Colon (tissue), 2 donors: ENCODE results near the gene COL9A3.

Source experiments
- FAIRE-seq: peaks from 2 replicates; lab custom pipeline; 2012; peaks lifted over from hg19 to GRCh38; lab: Jason Lieb, UNC
- donor health status: control.
- donor health status: control.

COL9A3 gene

DNA sequence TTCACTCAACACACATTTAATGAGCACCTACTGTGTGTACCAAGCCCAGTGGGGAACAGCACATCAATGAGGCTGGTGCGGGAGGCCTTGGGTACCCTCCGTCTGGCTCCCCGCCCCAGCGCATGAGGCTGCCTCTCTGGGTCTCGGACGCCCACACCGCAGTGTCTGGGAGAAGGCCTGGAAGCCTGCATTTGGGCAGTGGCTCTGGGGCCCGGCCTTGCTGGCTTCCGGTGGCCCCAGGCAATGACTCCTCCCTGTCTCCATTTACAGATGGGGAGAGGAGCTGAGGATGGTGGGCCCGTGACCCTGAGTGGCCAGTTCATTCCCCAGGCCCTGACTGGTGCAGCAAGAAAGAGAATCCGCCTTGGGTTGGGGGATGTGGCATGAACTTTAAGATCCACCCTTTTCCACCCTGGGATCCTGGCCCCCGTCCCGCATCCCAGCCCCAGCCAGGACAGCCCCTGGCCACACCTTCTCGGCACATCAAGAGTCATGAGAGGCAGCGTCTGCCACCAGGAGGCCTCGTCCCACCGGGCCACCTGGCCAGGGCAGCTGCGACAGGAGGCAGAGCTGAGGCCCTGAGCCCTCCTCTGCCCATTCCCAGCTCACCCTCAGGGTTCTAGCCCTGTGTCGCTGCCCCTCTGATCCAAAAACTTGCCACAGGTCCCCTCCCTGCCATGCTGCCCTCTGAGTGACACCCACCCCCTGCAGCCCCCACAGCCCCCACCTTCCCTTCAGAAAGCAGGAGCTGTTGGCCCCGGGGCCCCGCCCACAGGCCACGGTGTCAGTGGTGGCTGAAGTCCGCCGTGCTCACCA, 38.0 kb upstream of the COL9A3 start:
- FAIRE-seq = no peak

DNA sequence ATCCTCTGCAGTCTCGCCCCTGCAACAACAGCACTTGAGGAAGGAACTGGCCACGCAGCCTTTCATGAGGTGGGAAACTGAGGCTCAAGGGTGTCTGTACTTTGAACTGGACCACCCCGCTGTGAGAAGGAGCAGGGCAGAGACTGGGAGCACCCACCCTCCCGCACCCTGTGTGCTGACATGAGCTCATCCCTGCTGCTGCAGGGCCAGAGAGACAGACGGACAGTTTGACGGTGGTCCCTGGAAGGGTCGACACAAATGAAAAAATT, 37.5 kb upstream of the COL9A3 start:
- no peak for FAIRE-seq

GRCh38 chr20:62780204-62780603, 36.6 kb upstream of the COL9A3 start:
- no peak for FAIRE-seq

DNA sequence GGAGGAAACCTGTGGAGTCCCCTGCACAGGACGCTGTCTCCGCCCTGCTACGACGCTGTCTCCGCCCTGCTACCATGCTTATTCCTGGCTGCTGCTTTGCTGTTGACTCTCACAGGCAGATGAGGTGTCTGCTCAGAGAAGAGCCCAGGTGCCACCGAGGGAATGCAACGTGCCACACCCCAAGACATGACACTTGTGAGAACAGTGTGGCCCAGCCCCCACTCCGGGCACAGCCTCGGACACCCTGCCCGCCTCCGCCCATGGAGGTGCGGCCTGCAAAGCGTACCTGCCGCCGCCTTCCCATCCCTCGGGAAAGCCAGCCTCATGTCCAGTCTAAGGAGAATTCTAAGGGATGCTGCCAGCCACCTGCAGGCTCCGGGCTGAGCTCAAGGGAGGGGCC, 36.2 kb upstream of the COL9A3 start:
- FAIRE-seq = no peak

DNA sequence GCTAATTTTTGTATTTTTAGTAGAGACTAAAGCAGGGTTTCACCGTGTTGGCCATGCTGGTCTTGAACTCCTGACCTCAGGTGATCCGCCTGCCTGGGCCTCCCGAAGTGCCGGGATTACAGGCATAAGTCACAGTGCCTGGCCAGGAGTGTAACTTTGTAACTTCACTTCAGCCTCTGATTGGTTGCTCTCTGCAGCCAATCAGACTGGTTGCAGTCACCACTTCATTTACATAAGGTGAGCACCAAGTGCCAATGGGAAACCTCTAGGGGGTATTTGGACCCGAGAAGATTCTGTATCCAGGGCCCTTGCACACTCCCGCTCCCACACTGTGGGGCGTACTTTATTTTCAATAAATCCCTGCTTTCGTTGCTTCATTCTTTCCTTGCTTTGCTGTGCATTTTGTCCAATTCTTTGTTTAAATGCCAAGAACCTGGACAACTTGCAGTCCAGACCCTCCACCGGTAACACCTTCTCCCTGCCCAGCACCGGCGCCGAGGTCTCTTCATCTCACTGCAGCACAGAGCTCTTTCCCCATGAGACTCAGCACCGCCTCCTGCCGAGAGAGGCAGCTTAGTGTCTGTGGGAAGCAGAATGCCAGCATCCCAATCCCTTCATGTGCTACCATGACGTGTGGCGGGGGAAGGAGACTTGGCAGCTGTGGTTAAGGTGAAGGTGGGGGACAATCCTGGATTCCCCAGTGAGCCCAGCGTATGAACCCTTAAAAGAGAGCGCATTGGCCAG, 34.5 kb upstream of the COL9A3 start:
- FAIRE-seq = no peak

GRCh38 chr20:62782893-62783278, 34.0 kb upstream of the COL9A3 start:
- FAIRE-seq = no peak

DNA sequence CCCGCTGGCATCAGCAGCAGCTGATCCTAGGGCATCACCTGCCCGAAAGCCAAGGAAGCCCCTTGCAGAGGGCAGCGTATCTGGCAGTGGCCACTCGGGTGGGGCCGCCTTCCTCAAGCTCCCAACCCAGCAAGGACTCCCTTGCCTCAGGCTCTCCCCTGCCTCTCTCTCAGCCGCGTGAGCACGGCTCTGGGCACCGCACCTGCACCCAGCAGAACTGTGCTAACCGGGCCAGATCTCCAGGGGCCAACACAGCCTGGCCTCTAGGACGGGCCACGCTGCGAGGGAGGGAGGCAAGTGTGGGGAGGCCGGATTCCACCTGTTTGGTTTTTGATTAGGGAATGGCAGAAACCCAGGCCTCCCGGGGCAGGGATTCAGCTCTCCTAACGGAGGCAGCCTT, 32.4 kb upstream of the COL9A3 start:
- FAIRE-seq = no peak

DNA sequence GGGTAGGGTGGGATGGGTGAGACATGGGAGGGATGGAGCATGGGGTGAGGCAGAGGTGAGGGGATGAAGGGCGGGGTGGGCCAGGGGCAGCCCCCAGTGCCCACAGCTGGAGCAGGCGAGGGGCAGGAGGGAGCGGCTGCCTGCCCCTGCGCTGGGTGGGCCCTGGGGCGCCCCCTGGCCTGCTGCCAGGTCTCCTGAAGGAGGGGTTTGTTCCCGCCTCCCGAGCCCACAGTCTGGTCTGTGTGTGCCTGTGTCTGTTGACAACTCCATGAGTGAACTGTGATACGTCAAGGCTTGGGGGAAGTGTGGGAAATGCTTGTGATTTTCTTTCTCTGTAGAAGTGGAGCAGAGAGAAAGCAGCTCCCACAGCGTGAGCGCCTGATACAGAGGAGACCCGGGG, 31.5 kb upstream of the COL9A3 start:
- FAIRE-seq = no peak

DNA sequence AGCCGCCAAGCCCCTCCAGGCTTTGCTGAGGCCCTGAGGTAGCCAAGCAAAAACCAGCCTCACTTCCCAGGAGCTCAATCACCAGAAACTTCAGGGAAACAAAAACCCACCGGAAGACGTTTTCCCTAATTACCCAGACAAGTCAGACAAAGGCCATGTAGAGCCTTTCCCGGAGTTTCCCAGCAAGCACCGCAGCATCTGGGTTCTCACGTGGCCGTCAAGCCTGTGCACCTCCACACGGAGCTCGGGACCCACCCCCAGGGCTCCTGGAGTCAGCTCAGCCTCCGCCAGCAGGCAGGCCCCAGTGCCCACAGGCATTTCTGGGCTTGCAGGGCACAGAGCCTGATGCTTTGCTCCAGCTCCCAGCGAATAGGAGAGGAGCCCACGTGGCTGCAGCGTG, 30.7 kb upstream of the COL9A3 start:
- FAIRE-seq = no peak

- no peak for FAIRE-seq
These were observed 29.5 kb upstream of the COL9A3 start for GRCh38 chr20:62787321-62787720.

GRCh38 chr20:62787866-62788265, 29.0 kb upstream of the COL9A3 start:
- no peak for FAIRE-seq

- no peak for FAIRE-seq
These were observed 28.2 kb upstream of the COL9A3 start for GRCh38 chr20:62788607-62789006.

GRCh38 chr20:62790075-62790474, 26.8 kb upstream of the COL9A3 start:
- FAIRE-seq = no peak

DNA sequence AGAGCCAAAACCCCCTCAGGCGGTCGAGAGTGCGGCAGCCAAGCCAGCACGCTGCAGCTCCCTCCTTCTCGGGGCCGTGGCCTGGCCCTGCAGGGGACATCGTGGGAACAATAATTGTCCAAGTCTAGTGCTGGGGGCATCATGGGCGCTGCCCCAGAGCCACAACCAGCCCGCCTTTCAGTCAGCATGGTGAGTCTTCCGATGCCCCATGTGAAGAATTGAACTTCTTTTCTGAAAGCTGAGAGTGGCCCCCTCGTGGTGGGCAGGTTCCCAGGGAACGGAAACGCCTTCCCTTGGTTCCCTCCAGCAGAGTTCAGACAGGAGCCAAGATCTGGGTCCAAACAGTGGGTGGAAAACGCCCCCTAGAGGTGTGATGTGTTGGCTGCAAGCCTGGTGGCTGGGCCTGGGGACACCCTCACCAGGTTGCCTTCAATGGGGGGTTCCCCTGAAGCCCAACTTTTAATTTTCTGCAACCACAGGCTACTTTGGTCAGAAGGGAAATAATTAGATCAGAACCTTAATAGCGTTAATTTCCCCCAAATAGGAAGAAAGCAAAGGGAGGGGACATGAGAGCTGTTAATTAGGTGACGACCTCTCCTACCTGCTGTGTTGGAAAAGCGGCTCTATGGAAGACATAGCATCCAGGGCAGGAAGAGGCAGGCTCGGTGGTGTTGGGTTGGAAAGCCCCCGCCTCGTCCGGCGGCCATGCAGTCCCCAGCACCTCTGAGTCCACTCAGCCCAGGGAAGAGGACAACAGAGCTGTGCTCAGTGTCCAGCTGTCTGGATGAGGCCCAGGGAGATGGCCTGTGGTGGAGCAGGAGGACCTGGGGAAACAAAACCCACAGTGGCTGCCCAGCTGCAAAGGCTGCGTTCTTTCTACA, 25.3 kb upstream of the COL9A3 start:
- FAIRE-seq = no peak

GRCh38 chr20:62792182-62792939, 24.5 kb upstream of the COL9A3 start:
- FAIRE-seq = no peak

DNA sequence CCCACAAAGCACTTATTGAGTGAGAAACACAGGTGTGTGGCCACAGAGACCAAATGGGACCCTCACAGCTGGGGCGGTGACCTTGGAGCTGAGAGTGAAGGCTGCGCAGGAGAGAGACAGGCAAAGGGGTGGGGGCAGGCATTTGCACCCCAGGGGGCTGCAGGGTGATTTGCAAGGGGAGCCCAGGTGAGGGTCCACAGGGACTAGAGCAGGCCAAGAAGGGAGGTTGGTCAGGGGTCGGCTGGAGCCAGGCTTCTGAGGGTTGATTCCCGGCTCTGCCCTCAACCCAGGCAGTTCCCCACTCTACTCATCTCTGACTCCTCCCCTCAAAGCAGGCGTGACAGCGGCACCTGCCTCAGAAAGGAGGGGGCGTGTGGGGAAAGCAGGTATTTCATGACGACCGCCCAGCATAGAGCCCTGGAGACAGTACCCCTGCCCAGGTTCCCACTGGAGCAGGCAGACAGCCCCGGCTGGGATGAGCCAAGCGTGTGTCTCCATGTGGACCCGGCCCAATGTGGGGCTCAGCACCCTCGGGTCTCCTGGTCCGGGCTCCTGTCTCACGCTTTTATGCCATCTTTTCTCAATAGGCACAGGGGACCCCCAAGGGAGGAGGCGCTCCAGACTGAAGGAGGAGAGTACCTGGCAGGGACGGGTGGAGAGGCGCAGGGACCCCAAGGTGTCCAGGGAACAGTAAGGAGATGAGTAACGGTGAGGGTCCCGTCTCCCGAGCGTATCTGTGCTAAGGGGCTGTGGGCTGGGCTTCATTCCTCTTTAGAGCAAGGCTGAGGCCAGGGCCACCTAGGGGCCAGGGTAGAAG, 23.7 kb upstream of the COL9A3 start:
- no peak for FAIRE-seq

GRCh38 chr20:62793757-62794006, 23.2 kb upstream of the COL9A3 start:
- FAIRE-seq = no peak

DNA sequence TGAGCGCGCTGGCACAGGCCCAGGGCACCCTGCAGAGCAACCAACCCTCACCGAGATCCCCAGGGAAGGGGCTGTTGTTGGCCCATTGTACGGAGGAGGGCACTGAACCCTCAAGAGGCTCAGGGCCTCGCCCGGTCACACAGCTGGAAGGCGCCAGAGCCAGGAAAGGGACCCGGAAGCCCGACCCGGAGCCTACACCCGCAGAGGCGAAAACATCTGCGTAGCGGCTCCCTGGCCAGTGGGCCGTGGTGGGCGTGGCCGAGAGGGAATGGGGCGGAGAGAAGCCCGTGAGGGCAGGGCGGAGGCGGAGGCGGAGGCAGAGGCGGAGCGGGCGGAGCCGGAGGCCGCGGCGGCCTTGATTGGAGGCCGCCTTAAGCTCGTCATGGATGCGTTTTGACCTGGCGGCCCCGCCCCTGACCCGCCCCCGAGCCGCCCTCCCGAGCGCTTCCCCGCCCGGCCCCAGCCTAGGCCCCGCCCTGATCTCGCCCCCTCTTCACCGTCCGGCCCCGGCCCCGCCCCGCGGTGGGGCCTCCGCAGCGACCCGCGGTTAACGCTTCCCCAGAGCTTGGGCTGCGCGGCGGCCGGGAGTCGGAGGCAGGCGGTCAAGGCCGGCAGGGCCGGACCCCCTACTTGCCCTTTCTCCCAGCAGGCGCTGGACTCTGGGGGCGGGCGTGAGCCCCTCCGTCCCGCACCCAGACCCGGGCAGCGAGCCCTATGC, 22.7 kb upstream of the COL9A3 start:
- FAIRE-seq = no peak

DNA sequence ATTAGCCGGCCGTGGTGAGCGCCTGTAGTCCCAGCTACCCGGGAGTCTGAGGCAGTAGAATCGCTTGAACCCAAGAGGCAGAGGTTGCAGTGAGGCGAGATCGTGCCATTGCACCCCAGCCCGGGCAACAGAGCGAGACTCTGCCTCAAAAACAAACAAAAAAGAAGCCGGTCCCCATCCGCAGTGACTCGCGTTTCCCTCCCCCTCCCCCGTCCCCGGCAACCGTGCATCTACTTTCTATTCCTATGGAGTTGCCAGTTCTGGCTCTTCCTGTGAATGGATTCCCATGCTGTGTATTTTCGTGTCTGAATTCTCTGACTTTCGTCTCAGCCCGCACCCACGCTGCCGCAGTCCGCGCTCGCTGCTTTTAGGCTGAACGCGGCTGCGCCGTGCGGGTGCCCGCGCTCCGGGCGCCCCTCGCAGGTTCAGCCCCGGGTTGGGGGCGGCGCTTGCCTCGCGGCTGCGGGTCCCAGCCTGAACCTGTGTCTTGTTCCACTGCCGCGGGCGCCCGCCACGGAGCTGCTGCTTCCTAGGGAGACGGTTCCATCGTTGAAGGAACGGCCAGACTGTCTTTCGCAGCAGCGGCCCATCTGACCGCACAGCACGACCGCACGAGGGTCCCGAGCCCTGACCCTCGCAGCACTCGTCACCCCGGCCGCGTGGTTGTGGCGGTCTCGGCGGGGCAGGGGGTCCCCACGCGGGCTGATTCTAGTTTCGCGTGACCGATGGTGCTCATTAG, 21.7 kb upstream of the COL9A3 start:
- FAIRE-seq = no peak
